ENCODE data around the gene ZNF268. TPM values are rescaled to one million over a fixed set of nuclear protein-coding genes. Genes with fewer than 3 reads are reported as not detected.

The ZNF268 gene
- total RNA-seq, 6 experiments from 2014 or later: 8.2 to 14.2 (median 10.7) TPM

DNA sequence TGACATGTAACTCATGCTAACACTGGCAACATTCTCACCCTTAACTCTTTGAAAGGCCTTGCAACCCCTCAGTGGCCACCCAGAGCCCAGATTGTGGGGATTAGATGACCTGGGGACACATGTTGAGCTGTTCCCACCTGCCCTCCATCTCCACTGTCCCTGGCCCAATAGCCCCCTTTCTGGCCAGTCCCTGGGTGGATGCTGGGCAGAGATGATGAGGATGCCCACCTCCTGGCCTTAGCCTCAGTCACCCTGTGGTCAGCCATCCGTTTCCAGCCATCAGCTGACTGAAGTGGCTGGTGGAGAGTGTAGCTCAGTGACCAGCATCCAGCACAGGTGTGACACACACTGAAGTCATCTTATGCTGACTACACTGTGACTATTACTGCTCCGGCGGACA lies 49.7 kb downstream of the ZNF268 start:
- Histone ChIP-seq H3K27ac (no peak overlapping the region), H3K27me3 (no peaks in the 10 kb centered on the region), H3K36me3 (no peaks in the 10 kb centered on the region), H3K9me3 (no peaks in the 10 kb centered on the region), H3K4me1 (no peaks in the 10 kb centered on the region), H3K4me3 (no peak overlapping the region)
- WGBS (ENCODE audit: insufficient coverage, low coverage, low lambda C conversion rate, missing lambda C conversion rate): 61% methylated on average over 3 of the region's 3 CpGs
- TF ChIP-seq, protein P1, sequence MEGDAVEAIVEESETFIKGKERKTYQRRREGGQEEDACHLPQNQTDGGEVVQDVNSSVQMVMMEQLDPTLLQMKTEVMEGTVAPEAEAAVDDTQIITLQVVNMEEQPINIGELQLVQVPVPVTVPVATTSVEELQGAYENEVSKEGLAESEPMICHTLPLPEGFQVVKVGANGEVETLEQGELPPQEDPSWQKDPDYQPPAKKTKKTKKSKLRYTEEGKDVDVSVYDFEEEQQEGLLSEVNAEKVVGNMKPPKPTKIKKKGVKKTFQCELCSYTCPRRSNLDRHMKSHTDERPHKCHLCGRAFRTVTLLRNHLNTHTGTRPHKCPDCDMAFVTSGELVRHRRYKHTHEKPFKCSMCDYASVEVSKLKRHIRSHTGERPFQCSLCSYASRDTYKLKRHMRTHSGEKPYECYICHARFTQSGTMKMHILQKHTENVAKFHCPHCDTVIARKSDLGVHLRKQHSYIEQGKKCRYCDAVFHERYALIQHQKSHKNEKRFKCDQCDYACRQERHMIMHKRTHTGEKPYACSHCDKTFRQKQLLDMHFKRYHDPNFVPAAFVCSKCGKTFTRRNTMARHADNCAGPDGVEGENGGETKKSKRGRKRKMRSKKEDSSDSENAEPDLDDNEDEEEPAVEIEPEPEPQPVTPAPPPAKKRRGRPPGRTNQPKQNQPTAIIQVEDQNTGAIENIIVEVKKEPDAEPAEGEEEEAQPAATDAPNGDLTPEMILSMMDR (IDR thresholded peaks at IDR 0.05): no peak
- no peak for TF ChIP-seq POLR2A (IDR thresholded peaks at IDR 0.05)
- DNase-seq (no peak), ATAC-seq (no peak)
- intact Hi-C loops (cut with DNase I): no loop called here

- Histone ChIP-seq H3K9me3 (no peaks in the 10 kb centered on the region), H3K4me3 (no peak overlapping the region), H3K27me3 (no peaks in the 10 kb centered on the region), H3K36me3 (no peaks in the 10 kb centered on the region), H3K4me1 (no peaks in the 10 kb centered on the region), H3K27ac (no peak overlapping the region)
- intact Hi-C loops (cut with DNase I): no loop called here
- TF ChIP-seq POLR2A (IDR thresholded peaks at IDR 0.05): no peak
- TF ChIP-seq, protein P1 (IDR thresholded peaks at IDR 0.05): no peak
- 66% methylated on average over 6 of the region's 6 CpGs for WGBS (ENCODE audit: insufficient coverage, low coverage, low lambda C conversion rate, missing lambda C conversion rate)
- DNase-seq (no peak), ATAC-seq (no peak)
These were observed 51.7 kb downstream of the ZNF268 start for GRCh38 chr12:133233006-133233405.

- TF ChIP-seq POLR2A (IDR thresholded peaks at IDR 0.05): no peak
- TF ChIP-seq, protein P1 (IDR thresholded peaks at IDR 0.05): no peak
- Histone ChIP-seq H3K4me3 (no peak overlapping the region), H3K27ac (no peak overlapping the region), H3K9me3 (no peaks in the 10 kb centered on the region), H3K4me1 (no peaks in the 10 kb centered on the region), H3K36me3 (no peaks in the 10 kb centered on the region), H3K27me3 (no peaks in the 10 kb centered on the region)
- DNase-seq (no peak), ATAC-seq (no peak)
- WGBS (ENCODE audit: insufficient coverage, low coverage, low lambda C conversion rate, missing lambda C conversion rate): 58% methylated on average over 4 of the region's 18 CpGs
- intact Hi-C loops (cut with DNase I): no loop called here
These were observed 52.8 kb downstream of the ZNF268 start for GRCh38 chr12:133233993-133234564.

GRCh38 chr12:133234971-133235370 lies 53.7 kb downstream of the ZNF268 start:
- no peaks in the 10 kb centered on the region for H3K36me3 ChIP-seq
- H3K9me3 ChIP-seq: no peaks in the 10 kb centered on the region
- WGBS (ENCODE audit: insufficient coverage, low coverage, low lambda C conversion rate, missing lambda C conversion rate): 20% methylated on average over 1 of the region's 20 CpGs
- H3K27me3 ChIP-seq: no peaks in the 10 kb centered on the region
- H3K4me1 ChIP-seq: no peaks in the 10 kb centered on the region
- TF ChIP-seq, protein P1 (IDR thresholded peaks at IDR 0.05): no peak
- no peak for TF ChIP-seq POLR2A (IDR thresholded peaks at IDR 0.05)
- no peak for DNase-seq
- intact Hi-C loops (cut with DNase I): no loop called here
- H3K27ac ChIP-seq: no peak overlapping the region
- ATAC-seq: no peak
- H3K4me3 ChIP-seq: no peak overlapping the region
